Measurements from ENCODE around the gene LMF2.

Gene LMF2

GRCh38 chr22:50467773-50468440 lies 39.6 kb downstream of the LMF2 start:
- no peak overlapping the region for H3K4me3 ChIP-seq (ENCODE audit: low read depth, low read length)

- no peak overlapping the region for H3K4me3 ChIP-seq (ENCODE audit: low read depth, low read length)
These were observed 40.2 kb downstream of the LMF2 start for GRCh38 chr22:50467341-50467740.

GRCh38 chr22:50465066-50465930 lies 42.2 kb downstream of the LMF2 start:
- no peak overlapping the region for H3K4me3 ChIP-seq (ENCODE audit: low read depth, low read length)

- H3K4me3 ChIP-seq (ENCODE audit: low read depth, low read length), result no peak overlapping the region
These were observed 43.1 kb downstream of the LMF2 start for GRCh38 chr22:50464451-50464850.

- no peak overlapping the region for H3K4me3 ChIP-seq (ENCODE audit: low read depth, low read length)
These were observed 44.2 kb downstream of the LMF2 start for GRCh38 chr22:50463188-50463900.

- H3K4me3 ChIP-seq (ENCODE audit: low read depth, low read length), result no peak overlapping the region
These were observed 45.4 kb downstream of the LMF2 start for GRCh38 chr22:50461979-50462540.

- H3K4me3 ChIP-seq (ENCODE audit: low read depth, low read length), result no peak overlapping the region
These were observed 46.0 kb downstream of the LMF2 start for GRCh38 chr22:50461536-50461935.

GRCh38 chr22:50460938-50461337 lies 46.6 kb downstream of the LMF2 start:
- H3K4me3 ChIP-seq (ENCODE audit: low read depth, low read length), result no peak overlapping the region

- H3K4me3 ChIP-seq (ENCODE audit: low read depth, low read length), result no peak overlapping the region
These were observed 47.9 kb downstream of the LMF2 start for GRCh38 chr22:50459496-50460140.

GRCh38 chr22:50459016-50459415 lies 48.5 kb downstream of the LMF2 start:
- H3K4me3 ChIP-seq (ENCODE audit: low read depth, low read length), result no peak overlapping the region

GRCh38 chr22:50456466-50457234 lies 50.9 kb downstream of the LMF2 start:
- no peak overlapping the region for H3K4me3 ChIP-seq (ENCODE audit: low read depth, low read length)

GRCh38 chr22:50456026-50456425 lies 51.5 kb downstream of the LMF2 start:
- no peak overlapping the region for H3K4me3 ChIP-seq (ENCODE audit: low read depth, low read length)

GRCh38 chr22:50455201-50455600 lies 52.3 kb downstream of the LMF2 start:
- no peak overlapping the region for H3K4me3 ChIP-seq (ENCODE audit: low read depth, low read length)

- no peak overlapping the region for H3K4me3 ChIP-seq (ENCODE audit: low read depth, low read length)
These were observed 52.9 kb downstream of the LMF2 start for GRCh38 chr22:50454556-50455075.

Data from iPS-11a (cell line).